ENCODE measurements around the gene PSME3IP1. TPM values are rescaled to one million over a fixed set of nuclear protein-coding genes. Genes with fewer than 3 reads are reported as not detected.
"Not testable (repeated sequence)": the region's sequence is repeated elsewhere in the genome, so short reads cannot be mapped to it uniquely, and the experiment has no call there.

Gene PSME3IP1
- total RNA-seq, 1 experiment from 2014 or later = 123 TPM

DNA sequence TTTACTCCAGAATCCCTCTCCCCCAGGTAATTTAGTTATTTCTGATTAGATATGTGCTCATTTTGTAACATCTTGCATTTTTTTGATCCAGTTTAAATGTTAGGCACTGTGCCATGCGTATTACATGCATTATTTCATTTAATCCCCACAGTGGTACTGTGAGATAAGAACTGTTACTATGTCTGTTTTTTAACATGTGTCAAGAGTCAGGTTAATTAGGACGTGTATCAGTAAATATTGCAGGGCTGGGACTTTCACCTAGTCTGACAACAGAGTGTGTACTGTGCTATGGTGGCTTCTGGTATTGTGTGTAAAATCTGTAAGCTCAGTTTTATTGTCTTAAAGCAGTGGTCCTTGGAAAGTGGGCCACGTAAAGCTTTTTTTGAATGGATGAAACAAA, 10.9 kb upstream of the PSME3IP1 start:
- DNase-seq (ENCODE audit: low read depth) = no peak

DNA sequence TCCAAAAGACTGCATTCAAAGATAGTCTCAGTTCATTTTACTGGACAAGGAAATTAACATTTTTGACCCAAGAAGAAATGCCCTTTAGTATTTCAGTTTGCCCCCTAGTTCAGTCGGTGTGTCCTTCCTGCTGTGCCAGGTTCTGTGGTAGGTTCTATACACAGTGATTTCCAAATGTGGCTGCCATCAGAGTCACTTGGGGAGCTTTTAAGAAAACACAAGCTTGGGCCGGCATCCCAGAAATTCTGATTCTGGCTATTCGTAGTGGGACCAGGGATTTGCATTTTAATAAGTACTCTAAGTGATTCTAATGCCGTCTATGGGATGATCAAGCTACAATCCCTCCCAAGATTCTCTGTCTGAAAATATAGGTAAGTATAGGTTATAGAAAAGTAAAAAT, 10.4 kb upstream of the PSME3IP1 start:
- no peak for DNase-seq (ENCODE audit: low read depth)

DNA sequence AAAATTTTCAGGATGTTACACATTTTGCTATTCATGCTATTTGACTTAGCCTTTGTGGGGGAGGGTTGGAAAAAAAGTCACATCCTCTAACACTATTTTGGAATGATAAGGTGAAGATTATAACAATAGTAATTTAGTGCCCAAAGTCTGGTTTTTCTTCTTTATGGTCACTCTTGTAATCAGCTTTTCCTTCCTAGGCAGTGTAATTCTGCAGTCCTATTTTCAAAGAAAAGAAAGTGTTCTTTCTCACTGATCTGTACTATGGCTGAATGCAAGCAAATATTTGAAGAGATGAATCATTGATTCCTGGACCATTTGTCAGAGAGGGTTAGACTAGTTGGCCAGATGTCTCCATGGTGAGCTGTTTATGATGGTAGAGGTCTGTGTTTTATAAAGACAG, 8.7 kb upstream of the PSME3IP1 start:
- peak; percentile 95 for DNase-seq (ENCODE audit: low read depth)

DNA sequence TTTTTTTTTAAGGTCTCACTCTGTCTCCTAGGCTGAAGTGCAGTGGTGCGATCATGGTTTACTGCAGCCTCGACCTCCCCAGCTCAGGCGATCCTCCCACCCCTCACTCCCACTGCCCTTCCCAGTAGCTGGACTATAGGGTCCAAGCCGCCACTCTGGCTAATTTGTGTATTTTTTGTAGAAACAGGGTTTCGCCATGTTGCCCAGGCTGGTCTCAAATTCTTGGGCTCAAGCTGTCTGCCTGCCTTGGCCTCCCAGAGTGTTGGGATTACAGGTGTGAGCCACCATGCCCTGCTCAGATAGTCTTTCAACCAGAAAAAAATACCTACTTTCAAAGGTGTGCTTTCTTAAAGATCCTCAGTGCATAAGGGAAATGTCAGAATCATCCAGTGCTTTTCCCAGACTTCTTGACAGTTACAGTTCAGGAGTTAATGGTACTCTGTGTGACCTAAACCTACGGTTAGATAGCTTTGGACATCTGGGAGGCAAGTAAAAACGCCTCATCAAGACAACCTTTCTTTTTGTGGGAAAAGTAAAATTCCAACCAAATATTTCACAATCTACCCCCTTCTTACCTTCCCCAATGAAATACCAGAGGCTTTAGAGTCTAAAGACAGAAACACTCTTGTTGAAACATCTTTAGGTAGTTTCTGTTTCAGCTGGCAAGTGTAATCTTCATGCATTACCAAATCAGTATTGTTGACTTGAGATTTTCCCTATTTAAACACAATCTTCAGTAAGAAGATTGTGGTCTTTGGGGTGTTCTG, 7.1 kb upstream of the PSME3IP1 start:
- DNase-seq (ENCODE audit: low read depth) = peak; percentile 58

DNA sequence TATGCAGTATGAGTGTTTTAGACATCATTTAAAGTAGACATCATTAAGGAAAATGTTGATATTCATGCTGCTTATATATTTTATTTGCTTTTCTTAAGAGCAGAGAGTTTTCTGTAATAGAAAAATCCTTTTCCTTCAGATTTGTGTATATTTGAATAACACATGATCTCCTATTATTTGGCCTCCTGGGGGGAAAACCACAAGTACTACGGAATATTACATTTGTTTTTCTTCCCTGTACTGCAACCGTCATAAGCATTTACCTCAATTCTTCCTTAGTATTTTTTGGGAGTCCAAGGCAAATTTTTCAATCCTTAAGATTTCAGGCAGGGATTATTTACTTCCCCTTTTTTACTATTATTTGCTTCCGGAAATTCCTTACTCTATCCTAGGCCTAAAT, 6.3 kb upstream of the PSME3IP1 start:
- peak; percentile 31 for DNase-seq (ENCODE audit: low read depth)

DNA sequence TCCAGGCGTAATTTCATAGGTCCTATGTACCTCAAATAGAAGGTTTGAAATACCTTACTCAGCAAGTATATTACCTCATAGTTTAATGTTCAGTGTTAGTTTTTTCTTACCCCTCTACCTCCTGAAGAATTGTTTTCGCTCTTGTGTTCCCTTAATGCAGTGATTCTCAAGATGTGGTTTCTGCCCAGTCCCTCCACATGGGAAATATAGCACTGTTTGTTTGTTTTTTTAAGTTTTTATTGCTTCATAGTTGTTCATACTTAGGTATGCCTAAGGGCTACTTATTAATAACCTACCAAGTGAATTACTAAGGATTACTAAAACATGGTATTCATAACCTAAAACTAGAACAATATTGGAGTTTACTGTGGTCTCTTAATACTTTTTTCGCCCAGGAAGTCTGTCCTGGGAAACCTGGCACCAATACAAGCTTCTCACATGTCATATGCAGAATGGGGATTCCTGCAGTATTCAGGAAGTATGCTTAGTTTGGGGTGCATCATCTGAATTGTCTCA, 5.3 kb upstream of the PSME3IP1 start:
- DNase-seq (ENCODE audit: low read depth) = peak; percentile 67

DNA sequence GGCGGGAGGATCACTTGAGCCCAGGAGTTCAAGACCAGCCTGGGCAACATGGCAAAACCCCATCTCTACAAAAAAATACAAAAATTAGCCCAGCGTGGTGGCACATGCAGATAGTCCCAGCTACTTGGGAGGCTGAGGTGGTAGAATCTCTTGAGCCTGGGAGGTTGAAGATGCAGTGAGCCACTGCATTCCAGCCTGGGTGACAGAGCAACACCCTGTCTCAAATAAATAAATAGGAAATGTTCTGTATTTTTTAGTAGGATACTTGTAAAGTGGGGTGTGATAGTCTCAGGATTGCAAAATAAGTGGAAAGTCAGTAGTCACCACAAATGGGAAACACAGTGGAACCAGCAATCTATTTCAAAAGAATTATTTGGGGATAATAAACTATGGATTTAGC, 4.3 kb upstream of the PSME3IP1 start:
- no peak for DNase-seq (ENCODE audit: low read depth)

DNA sequence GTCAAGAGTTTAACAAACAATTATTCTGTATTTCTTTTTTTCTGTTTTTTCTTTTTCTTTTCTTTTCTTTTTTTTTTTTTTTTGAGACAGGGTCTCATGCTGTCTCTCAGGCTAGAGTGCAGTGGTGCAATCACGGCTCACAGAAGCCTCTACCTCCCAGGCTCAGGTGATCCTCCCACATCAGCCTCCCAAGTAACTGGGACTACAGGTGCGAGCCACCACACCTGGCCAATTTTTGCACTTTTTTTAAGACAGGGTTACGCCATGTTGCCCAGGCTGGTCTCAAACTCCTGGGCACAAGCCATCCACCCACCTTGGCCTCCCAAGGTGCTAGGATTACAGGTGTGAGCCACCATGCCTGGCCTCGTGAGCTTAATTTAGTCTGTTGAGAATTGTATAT, 3.7 kb upstream of the PSME3IP1 start:
- DNase-seq (ENCODE audit: low read depth) = not testable (repeated sequence)

DNA sequence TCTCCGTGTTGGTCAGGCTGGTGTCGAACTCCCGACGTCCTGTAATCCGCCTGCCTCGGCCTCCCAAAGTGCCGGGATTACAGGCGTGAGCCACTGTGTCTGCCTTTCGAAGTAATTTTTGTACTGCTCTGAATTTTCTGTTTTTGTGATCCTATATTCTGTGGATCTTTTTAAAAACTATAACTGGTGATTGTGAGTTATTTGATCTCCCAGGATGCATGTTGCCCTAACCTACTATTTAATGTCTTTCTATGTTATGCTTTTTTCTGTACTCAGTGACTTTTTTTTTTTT, 2.8 kb upstream of the PSME3IP1 start:
- DNase-seq (ENCODE audit: low read depth) = no peak

DNA sequence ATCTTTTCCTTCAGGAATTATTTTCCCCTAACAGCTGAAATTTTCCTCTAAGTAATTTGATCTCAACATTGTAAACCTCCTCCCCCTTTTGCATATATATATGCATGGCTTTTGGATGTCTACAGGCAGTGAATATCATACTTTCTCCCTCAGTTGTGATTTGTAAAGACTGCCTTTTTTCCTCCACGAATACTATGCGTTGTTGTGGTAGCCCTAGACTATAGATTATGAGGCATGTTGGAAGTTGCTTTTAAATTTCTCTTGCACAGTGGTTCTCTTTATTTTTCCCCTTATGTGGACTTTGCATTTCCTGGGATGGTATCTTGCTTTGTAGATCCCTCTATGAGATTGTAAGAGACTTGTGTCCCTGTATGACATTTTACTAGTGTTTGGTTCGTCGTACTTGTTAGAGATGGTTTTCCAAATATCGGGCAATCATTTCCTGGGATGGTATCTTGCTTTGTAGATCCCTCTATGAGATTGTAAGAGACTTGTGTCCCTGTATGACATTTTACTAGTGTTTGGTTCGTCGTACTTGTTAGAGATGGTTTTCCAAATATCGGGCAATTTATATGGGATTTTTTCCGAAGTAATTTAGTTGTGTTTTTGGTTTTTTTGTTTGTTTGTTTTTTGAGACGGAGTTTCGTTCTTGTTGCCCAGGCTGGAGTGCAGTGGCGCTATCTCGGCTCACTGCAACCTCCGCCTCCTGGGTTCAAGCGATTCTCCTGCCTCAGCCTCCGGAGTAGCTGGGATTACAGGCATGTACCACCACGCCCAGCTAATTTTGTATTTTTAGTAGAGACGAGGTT, 2.3 kb upstream of the PSME3IP1 start:
- DNase-seq (ENCODE audit: low read depth) = not testable (repeated sequence)

DNA sequence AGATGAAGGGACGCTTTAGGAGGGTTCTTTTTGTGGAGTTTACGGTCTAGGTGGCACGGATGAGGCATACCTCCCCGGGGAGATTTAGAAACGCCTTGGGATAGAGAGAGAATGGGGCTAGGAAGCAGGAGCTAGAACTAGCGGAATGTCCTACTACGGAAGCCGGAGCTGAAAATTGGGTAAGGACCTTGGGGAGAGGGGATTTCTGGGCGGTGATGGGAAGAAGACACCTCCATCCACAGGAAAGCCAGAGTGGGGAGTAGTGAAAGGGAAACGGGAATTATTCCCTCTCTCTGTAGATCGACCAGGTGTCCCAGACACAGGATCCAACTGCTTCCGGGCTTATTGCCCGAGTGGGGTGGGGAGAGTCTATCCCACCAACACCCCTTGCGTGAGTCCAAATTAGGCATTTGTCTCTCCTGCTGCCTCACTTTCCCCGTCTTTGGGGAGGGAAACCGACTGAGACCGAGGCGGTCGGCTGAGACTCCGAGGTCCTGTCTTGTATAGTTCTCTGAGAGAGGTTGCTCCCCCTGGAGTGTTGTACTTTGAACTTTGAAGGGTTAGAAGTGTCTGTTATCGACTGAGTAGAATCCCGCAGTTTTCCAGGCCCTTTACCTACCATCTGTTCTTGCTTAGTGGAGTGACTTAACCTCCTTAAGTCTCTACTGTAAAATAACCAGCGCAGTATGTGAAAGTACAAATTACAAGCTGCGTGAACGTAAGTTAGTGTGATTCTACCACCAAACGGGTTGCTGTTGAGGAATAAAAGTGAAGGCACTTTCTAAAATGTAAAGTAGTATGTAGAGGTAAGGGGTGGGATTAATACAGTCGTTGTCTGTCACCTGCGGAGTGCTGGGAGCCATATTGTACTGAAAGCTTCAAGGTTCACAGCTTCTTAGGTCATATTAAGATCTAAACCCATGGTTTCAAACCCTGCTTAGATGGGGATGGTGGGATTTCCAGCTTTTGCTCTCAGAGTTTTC, 1.3 kb upstream of the PSME3IP1 start:
- peak; percentile 54 for DNase-seq (ENCODE audit: low read depth)

DNA sequence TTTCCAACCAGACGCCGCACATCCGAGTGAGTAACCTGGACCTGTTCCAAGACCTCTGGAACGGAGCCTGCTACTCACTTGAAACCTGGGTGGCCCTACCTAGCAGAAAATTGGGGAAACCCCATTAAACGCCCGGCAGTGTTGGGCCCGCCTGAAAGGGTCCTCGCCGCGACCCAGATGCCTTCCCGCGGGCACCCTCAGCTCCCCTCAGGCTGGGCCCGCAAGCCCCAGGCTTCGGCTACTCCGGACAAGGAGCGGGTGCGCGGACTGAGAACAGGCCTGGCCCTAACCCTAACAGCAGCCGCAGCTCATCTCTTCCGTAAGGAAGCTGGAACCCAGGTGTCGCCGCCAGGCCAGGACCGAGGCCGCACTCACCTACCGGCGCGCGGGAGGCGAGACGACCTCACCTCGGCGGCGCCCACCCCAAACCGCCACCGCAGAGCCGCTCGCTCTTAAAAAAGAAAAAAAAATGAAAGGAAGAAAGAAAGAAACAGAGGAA, 344 bp downstream of the PSME3IP1 start:
- peak; percentile 80 for DNase-seq (ENCODE audit: low read depth)

DNA sequence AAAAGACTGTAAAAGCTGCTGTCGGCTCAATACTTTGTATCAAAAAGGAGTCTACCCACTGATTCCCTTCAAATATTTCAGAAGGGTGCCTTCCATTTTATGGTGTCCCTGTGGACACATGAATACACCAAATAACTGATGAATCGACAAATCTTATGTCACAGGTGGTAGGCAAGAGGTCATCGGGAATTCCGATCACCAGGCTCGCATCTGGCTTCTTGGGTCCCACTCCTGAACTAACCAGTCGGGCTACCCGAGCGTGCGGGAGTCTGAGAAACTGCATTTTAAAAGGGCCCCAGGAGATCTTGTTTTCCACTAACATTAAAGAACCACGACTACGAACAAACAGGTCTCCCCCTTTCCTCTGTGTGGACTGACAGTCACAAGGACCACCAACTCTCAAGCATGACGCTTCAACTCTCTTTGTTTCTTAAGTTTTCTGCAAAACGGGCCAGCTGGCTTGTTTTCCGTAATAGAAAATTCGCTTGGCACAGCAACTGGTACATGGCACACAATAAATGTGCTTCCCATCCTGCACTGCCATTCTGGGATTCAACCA, 873 bp downstream of the PSME3IP1 start:
- DNase-seq (ENCODE audit: low read depth) = no peak

DNA sequence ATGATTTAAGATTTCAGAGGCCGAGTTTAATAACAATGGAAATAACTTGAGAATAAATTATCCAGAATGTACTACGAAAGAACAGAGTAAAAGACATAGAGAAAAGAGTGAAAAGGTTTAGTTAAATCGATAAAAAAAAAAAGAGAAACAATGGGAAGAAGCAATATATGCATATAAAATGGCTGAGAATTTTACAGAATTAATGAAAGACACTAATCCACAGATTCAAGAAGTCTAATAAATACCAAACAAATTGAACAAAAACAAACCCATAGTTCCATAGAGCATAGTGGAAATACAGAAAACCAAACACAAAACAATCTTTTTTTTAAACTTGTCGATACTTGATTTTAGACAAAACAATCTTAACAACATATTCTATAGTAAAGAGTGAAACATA, 1.7 kb downstream of the PSME3IP1 start:
- DNase-seq (ENCODE audit: low read depth) = no peak

DNA sequence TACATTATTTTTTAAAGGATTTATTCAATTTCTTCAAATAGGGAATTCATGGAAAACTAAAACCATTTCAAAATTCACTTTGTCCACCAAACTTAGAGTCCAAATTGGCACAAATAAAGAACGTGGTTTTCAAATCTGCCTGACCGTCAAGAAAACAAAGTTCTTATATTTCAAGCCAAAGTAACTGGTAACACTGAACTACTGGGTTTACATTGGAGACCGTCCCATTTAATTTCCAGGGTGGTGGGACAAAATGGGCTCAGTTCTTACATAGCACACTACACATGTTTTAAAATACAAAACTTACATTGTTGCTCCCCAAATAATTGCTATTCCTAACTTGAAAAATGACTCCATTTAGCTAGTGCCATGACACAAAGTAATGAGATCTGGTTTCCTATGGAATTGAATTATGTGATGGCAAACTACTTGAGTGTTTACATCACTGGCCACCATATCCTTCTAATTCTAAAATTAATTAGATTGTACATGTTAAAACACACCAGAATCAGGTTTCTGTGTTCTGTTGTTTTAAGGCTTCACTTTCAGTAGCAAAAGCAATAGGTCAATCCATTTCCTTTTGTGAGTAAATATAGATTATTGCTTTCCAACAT, 6.5 kb downstream of the PSME3IP1 start:
- no peak for DNase-seq (ENCODE audit: low read depth)

DNA sequence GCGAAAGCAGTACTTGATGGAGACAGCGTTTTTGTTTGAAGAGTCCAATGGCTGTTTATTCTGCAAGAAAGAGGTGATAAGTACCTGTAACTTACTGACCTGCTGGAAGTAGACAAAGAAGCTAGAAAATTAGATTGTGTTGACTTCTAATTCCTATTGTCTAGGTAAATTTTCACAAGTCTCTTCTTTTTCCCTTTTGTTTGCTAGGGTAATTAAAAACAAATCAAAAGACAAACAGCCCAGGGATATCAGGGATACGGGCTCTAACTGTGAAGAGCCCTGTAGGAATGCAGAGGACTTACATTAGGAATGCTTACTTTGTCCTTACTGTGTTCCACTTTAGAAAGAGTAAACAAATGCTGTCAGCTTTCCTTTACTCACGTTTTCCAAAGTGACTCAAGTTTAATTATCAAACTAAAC, 7.0 kb downstream of the PSME3IP1 start:
- DNase-seq (ENCODE audit: low read depth) = no peak

DNA sequence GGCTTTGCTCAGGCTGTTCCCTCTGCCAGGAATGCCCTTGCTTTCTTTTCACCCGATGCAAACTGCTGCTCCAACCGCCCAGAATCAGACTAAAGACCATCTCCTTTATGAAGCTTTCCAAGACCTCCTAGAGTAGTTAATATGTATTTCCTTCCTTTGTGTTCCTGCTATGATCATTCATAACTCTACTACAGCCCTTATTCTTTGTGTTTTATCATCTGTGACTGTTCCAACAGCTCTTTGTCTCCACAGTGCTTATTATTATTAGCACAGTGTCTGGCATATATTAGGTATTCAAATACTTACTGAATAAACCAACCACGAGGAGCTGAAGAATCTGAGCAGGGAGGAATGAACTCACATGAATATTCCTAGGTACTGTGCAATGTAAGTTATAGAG, 7.6 kb downstream of the PSME3IP1 start:
- DNase-seq (ENCODE audit: low read depth) = no peak

DNA sequence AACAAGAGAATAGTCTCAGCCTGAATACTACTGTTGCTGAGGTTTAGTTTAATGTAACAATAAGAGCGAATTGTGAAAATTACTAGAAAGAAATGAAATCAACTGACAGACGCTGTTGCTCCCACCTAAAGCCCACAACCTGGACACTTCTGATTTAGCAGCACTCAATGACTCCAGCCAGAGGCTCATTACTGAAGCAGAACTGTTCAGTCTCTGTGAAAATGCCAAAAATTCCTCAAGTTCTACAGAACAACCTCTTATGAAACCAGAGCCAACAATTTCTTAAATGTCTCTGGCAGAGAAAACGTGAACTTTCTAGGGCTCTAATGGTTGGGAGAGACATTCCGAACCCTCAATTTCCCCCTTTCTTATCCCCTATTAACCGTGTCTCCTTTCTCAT, 9.9 kb downstream of the PSME3IP1 start:
- DNase-seq (ENCODE audit: low read depth) = no peak

DNA sequence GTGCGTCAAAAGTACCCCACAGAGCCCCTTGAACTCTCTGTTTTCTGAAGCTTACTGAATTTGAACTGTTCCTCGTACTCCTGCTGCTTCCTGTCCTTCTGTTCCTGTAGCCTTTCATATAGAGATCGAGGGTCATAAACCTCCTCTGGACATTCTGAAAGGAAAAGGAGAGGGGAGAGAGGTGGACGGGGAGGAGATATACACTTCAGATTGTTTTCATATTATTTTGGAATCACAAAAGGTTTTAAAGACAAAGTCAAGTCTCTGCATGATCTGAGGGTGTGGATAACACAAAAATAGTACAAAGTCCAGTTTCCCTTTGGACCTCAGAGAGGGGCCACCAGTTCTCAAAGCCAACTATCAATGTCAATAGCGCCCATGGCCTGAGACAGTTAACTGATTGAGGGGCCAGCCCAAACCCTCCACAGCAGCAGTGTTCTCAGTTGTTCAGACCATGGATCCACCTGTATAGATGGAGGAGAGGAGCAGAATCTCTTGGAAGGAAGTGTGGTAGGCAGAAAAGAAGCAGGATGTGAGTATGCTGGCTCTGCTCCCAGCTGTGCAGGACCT, 13.0 kb downstream of the PSME3IP1 start:
- DNase-seq (ENCODE audit: low read depth) = no peak

DNA sequence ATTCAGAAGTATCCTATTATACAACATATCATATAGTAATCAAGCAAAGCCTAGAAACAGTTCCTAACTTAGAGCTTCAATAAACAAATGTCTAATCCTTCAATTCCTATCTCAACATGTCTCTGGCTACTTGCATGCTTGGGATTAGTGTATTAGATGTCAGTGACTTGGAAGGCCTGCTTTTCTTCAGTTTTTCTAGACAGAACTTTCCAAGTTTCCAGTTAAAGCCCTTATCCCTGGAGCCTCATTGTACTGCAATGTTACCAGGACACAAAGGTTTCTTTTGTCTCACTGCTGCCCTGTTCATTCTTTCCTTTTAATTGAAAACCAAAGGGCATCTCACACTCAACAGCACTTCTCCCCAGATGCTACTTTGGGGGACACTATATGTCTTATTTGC, 16.5 kb downstream of the PSME3IP1 start:
- no peak for DNase-seq (ENCODE audit: low read depth)

DNA sequence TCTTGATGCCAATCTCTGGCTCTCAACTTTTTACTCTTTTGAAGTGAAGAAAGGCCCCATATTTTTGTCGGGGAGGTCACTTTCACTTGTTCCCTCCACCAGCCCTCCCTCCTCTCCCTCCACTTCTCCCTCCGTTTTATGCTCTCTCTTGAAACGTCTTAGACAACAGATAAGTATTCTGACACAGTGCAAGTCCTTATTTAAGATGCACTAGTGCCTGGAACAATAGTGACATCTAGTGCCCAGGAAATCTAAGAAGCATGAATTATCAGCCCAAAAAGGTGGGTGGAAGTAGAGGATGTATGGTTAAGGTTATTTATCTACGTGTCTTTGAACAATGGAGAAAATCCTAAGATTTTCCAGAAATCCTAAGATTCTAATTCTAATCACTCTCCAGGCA, 17.9 kb downstream of the PSME3IP1 start:
- DNase-seq (ENCODE audit: low read depth) = peak; percentile 57

All from M059J (cell line).